Measurements from ENCODE around the gene EYA3.

DNA sequence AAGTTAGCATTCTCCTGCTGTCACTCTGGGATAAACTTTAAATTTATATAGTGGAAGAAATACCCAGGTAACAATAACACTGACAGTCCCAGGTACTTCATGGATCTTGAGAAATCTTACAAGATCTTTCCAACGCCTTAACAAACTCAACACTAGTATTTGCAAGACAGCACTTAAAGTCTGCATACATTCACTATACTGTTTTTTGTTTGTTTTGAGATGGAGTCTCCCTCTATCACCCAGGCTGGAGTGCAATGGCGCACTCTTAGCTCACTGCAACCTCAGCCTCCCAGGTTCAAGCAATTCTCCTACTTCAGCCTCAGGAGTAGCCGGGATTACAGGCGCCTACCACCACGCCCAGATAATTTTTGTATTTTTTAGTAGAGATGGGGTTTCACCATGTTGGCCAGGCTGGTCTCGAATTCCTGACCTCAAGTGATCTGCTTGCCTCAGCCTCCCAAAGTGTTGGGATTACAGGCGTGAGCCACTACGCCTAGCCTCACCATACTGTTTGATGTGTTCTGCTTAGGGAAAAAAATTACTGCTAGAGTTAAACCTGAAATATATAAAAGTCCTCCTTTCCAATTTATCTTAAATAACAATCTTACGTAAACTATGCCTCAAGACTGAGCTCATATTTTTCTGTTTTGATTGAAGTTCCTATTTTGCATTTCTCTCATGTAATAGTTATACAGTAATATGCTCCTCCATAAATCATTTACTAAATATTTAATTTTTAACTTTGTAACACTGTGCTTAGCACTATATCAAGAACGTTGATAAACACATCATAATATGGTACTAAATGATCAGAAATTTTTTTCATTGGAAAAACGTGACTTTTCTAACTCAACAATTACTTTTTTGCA is 17.5 kb downstream of the EYA3 start:
- TF ChIP-seq EZH2 (IDR thresholded peaks at IDR 0.05; ENCODE audit: insufficient read depth, low read length) (no peak), CTCF (IDR thresholded peaks at IDR 0.05; ENCODE audit: insufficient read depth, low read depth, low read length) (no peak)
